22Rv1 (cell line): ENCODE measurements around the gene STRN3.
A peak's percentile ranks its signal among the peaks of the same experiment; 100 is the strongest.
"Not testable (repeated sequence)": the region's sequence is repeated elsewhere in the genome, so short reads cannot be mapped to it uniquely, and the experiment has no call there.

Source experiments
- H3K27ac ChIP-seq: fragments of 450-650 bp; 2 replicates; pipeline ENCODE4 v1.5.1; 2017
- CTCF ChIP-seq: fragments of 450-650 bp; IDR thresholded peaks from 2 replicates; pipeline ENCODE4 v1.5.1; 2017; ENCODE audit warnings: mild to moderate bottlenecking
- ZFX ChIP-seq: fragments of 450-650 bp; IDR thresholded peaks from 2 replicates; pipeline ENCODE4 v1.6.1; 2017; ENCODE audit warnings: antibody characterized with exemption, borderline replicate concordance

STRN3 gene

GRCh38 chr14:30980980-30981379 lies 45.2 kb downstream of the STRN3 start:
- H3K27ac ChIP-seq = peak overlapping the region; percentile 33
- no peak for TF ChIP-seq CTCF
- no peak for TF ChIP-seq ZFX

- peak; percentile 83 for TF ChIP-seq CTCF
- H3K27ac ChIP-seq = peak overlapping the region; percentile 33
Observed at GRCh38 chr14:30980106-30980704, 46.0 kb downstream of the STRN3 start.

- TF ChIP-seq ZFX = no peak
- no peak for TF ChIP-seq CTCF
- H3K27ac ChIP-seq = no peak overlapping the region
Observed at GRCh38 chr14:30977752-30978151, 48.4 kb downstream of the STRN3 start.

- TF ChIP-seq ZFX (no peak), CTCF (no peak)
- H3K27ac ChIP-seq = no peak overlapping the region
Observed at GRCh38 chr14:30974628-30975027, 51.6 kb downstream of the STRN3 start.

- H3K27ac ChIP-seq = no peak overlapping the region
- TF ChIP-seq ZFX (no peak), CTCF (no peak)
Observed at GRCh38 chr14:30972882-30973582, 53.1 kb downstream of the STRN3 start.

- H3K27ac ChIP-seq = not testable (repeated sequence)
Observed at GRCh38 chr14:30972036-30972732, 54.0 kb downstream of the STRN3 start.

- H3K27ac ChIP-seq = no peak overlapping the region
- TF ChIP-seq ZFX (no peak), CTCF (no peak)
Observed at GRCh38 chr14:30971586-30971985, 54.6 kb downstream of the STRN3 start.

GRCh38 chr14:30969796-30970195 lies 56.4 kb downstream of the STRN3 start:
- not testable (repeated sequence) for H3K27ac ChIP-seq

- H3K27ac ChIP-seq = not testable (repeated sequence)
Observed at GRCh38 chr14:30967364-30968098, 58.6 kb downstream of the STRN3 start.
